CD4-positive, alpha-beta memory T cell (primary cell): Measurements from ENCODE around the gene THOC2. TPM values are rescaled to one million over a fixed set of nuclear protein-coding genes. Genes with fewer than 3 reads are reported as not detected.
"Not testable (repeated sequence)": the region's sequence is repeated elsewhere in the genome, so short reads cannot be mapped to it uniquely, and the experiment has no call there.

Experiments
- CTCF ChIA-PET: fragments of 350-600 bp; sonication (Branson Sonifier 250); formaldehyde crosslinking; loops from one replicate; lab custom pipeline; 2021; ENCODE audit warnings: inconsistent platforms; ENCODE audit not compliant: partially characterized antibody; lab: Charles Lee
- POLR2A ChIA-PET: fragments of 350-600 bp; sonication (Branson Sonifier 250); formaldehyde crosslinking; loops from one replicate; lab custom pipeline; 2021; ENCODE audit not compliant: partially characterized antibody; lab: Charles Lee
- DNase-seq, 5 donors: peaks; one replicate each; pipeline versions ENCODE4 v3.0.0 to v3.0.0-alpha.2; 2020 to 2022; ENCODE audit warnings: mixed read lengths in 1 of 5
- H3K27ac ChIP-seq: one replicate; pipeline ENCODE4 v1.7.0; 2013; ENCODE audit warnings: low read depth, low read length
- H3K27me3 ChIP-seq: 2 replicates; pipeline ENCODE4 v1.7.0; 2013; ENCODE audit warnings: mild to moderate bottlenecking, low read length, moderate library complexity; ENCODE audit not compliant: insufficient read depth
- H3K36me3 ChIP-seq: 2 replicates; pipeline ENCODE4 v1.7.0; 2013; ENCODE audit warnings: mild to moderate bottlenecking, low read length, moderate library complexity; ENCODE audit not compliant: insufficient read depth
- H3K4me1 ChIP-seq: 2 replicates; pipeline ENCODE4 v1.7.0; 2013; ENCODE audit warnings: mild to moderate bottlenecking, low read length, moderate library complexity; ENCODE audit not compliant: insufficient read depth
- H3K4me3 ChIP-seq, 2 donors: one replicate each; pipeline ENCODE4 v1.7.0; 2013; ENCODE audit warnings: low read length in 2 of 2, mild to moderate bottlenecking in 1 of 2
- H3K9me3 ChIP-seq, 2 donors: one replicate each; pipeline ENCODE4 v1.7.0; 2013; ENCODE audit warnings: low read length in 2 of 2, control low read depth in 1 of 2; ENCODE audit not compliant: control insufficient read depth in 1 of 2
- H3K27ac Mint-ChIP-seq, 7 donors: one replicate each; pipeline ENCODE4 v1.8.0; 2020 to 2021; ENCODE audit warnings: mixed read lengths in 7 of 7, mild to moderate bottlenecking in 6 of 7, inconsistent platforms in 3 of 7, moderate library complexity in 3 of 7
- H3K27me3 Mint-ChIP-seq, 2 donors: one replicate each; pipeline ENCODE4 v1.8.0; 2020 to 2021; ENCODE audit warnings: mixed read lengths in 2 of 2
- H3K36me3 Mint-ChIP-seq, 2 donors: one replicate each; pipeline ENCODE4 v1.8.0; 2020 to 2021; ENCODE audit warnings: mixed read lengths in 2 of 2, inconsistent platforms in 1 of 2, mild to moderate bottlenecking in 1 of 2
- H3K4me1 Mint-ChIP-seq, 4 donors: one replicate each; pipeline ENCODE4 v1.8.0; 2020 to 2021; ENCODE audit warnings: mixed read lengths in 4 of 4, mild to moderate bottlenecking in 1 of 4
- H3K4me3 Mint-ChIP-seq, 8 donors: one replicate each; pipeline ENCODE4 v1.8.0; 2020 to 2021; ENCODE audit warnings: mixed read lengths in 8 of 8, mild to moderate bottlenecking in 7 of 8, moderate library complexity in 6 of 8, inconsistent platforms in 3 of 8
- H3K9me3 Mint-ChIP-seq, 8 donors: one replicate each; pipeline ENCODE4 v1.8.0; 2020 to 2021; ENCODE audit warnings: mixed read lengths in 8 of 8, mild to moderate bottlenecking in 5 of 8, inconsistent platforms in 3 of 8, moderate library complexity in 1 of 8
- intact Hi-C: fragments of 100-400 bp; cut with micrococcal nuclease; formaldehyde crosslinking; loops from one replicate; pipeline ENCODE4 v1.15.1; 2023
- polyA plus RNA-seq, 2 donors: library from polyadenylated mRNA; unstranded; fragments of 300-500 nt; fragmentation: Illumina TruSeq; gene quantifications; one replicate each; pipeline ENCODE4 v1.2.3, GENCODE V29; 2021
- total RNA-seq, 2 experiments: library from RNA; stranded (reverse); gene quantifications; one replicate each; pipeline ENCODE4 v1.2.3, GENCODE V29; 2021

The THOC2 gene
- total and polyA plus RNA-seq, 4 experiments from 2014 or later, result 22.0 to 104 (median 72.0) TPM

- Mint-ChIP-seq H3K36me3 (peaks cover 0 to 4% of the 10 kb centered on the region in 2 donors), H3K9me3 (peaks cover 0 to 11% (median 4%) of the 10 kb centered on the region in 8 donors), H3K4me3 (no peak overlapping the region), H3K27ac (no peak overlapping the region), H3K4me1 (no peaks in the 10 kb centered on the region), H3K27me3 (no peaks in the 10 kb centered on the region)
- ChIA-PET POLR2A (no interaction called here), CTCF (no interaction called here)
- intact Hi-C loops, result no loop called here
- no peaks in the 10 kb centered on the region for H3K27me3 ChIP-seq
- no peaks in the 10 kb centered on the region for H3K4me1 ChIP-seq
- no peaks in the 10 kb centered on the region for H3K36me3 ChIP-seq
- H3K9me3 ChIP-seq, result no peaks in the 10 kb centered on the region
- H3K27ac ChIP-seq, result no peak overlapping the region
- DNase-seq, result no peak
- no peak overlapping the region for H3K4me3 ChIP-seq
Measured at GRCh38 chrX:123581586-123581985, 151.3 kb downstream of the THOC2 start.

GRCh38 chrX:123580792-123581191 lies 152.1 kb downstream of the THOC2 start:
- intact Hi-C loops, result no loop called here
- DNase-seq, result no peak
- ChIA-PET POLR2A (no interaction called here), CTCF (no interaction called here)
- Histone ChIP-seq H3K4me1 (no peaks in the 10 kb centered on the region), H3K27me3 (no peaks in the 10 kb centered on the region), H3K36me3 (no peaks in the 10 kb centered on the region), H3K9me3 (no peaks in the 10 kb centered on the region), H3K27ac (no peak overlapping the region), H3K4me3 (no peak overlapping the region)
- Mint-ChIP-seq H3K27ac (no peak overlapping the region), H3K36me3 (peaks cover 0 to 4% of the 10 kb centered on the region in 2 donors), H3K4me3 (no peak overlapping the region), H3K9me3 (peaks cover 0 to 19% (median 7%) of the 10 kb centered on the region in 8 donors), H3K4me1 (no peaks in the 10 kb centered on the region), H3K27me3 (no peaks in the 10 kb centered on the region)

GRCh38 chrX:123574027-123574426 lies 158.8 kb downstream of the THOC2 start:
- H3K4me3 ChIP-seq, H3K27me3 ChIP-seq, H3K36me3 ChIP-seq, H3K36me3 Mint-ChIP-seq, POLR2A ChIA-PET, H3K4me1 Mint-ChIP-seq, DNase-seq, CTCF ChIA-PET, intact Hi-C loops, H3K9me3 ChIP-seq, H3K27me3 Mint-ChIP-seq, H3K4me3 Mint-ChIP-seq, H3K4me1 ChIP-seq, H3K27ac Mint-ChIP-seq, H3K27ac ChIP-seq: not testable (repeated sequence)
- peaks cover 0 to 45% (median 18%) of the 10 kb centered on the region in 8 donors for H3K9me3 Mint-ChIP-seq

GRCh38 chrX:123570011-123570590 lies 162.8 kb downstream of the THOC2 start:
- no peak overlapping the region for H3K4me3 Mint-ChIP-seq

GRCh38 chrX:123563167-123563566 lies 169.7 kb downstream of the THOC2 start:
- no peaks in the 10 kb centered on the region for H3K4me1 ChIP-seq
- no peak overlapping the region for H3K4me3 ChIP-seq
- H3K27me3 ChIP-seq, result no peaks in the 10 kb centered on the region
- H3K27ac ChIP-seq, result no peak overlapping the region
- H3K4me3 Mint-ChIP-seq, result no peak overlapping the region
- POLR2A ChIA-PET, result no interaction called here
- no peaks in the 10 kb centered on the region for H3K36me3 Mint-ChIP-seq
- no peaks in the 10 kb centered on the region for H3K9me3 ChIP-seq
- H3K9me3 Mint-ChIP-seq, result peaks cover 0 to 5% (median 0%) of the 10 kb centered on the region in 8 donors
- CTCF ChIA-PET, result no interaction called here
- DNase-seq, result no peak
- intact Hi-C loops, result no loop called here
- H3K4me1 Mint-ChIP-seq, result no peaks in the 10 kb centered on the region
- H3K27ac Mint-ChIP-seq, result peak overlapping the region in 1 of 7 donors; percentile 56
- H3K27me3 Mint-ChIP-seq, result no peaks in the 10 kb centered on the region
- no peaks in the 10 kb centered on the region for H3K36me3 ChIP-seq

More at GRCh38 chrX:123570011-123570590, 162.8 kb downstream of the THOC2 start:
- Mint-ChIP-seq H3K27ac (no peak overlapping the region), H3K27me3 (peaks cover 2 to 3% of the 10 kb centered on the region in 2 donors), H3K36me3 (no peaks in the 10 kb centered on the region), H3K9me3 (peaks cover 0 to 21% (median 12%) of the 10 kb centered on the region in 8 donors), H3K4me1 (no peaks in the 10 kb centered on the region)
- no peak overlapping the region for H3K27ac ChIP-seq
- CTCF ChIA-PET, result no interaction called here
- H3K4me3 ChIP-seq, result no peak overlapping the region
- H3K36me3 ChIP-seq, result no peaks in the 10 kb centered on the region
- intact Hi-C loops, result no loop called here
- no peaks in the 10 kb centered on the region for H3K27me3 ChIP-seq
- H3K4me1 ChIP-seq, result no peaks in the 10 kb centered on the region
- POLR2A ChIA-PET, result no interaction called here
- DNase-seq, result no peak
- H3K9me3 ChIP-seq, result no peaks in the 10 kb centered on the region

- no peak overlapping the region for H3K27ac ChIP-seq
- no peaks in the 10 kb centered on the region for H3K27me3 Mint-ChIP-seq
- no peaks in the 10 kb centered on the region for H3K4me1 ChIP-seq
- POLR2A ChIA-PET, result no interaction called here
- no peak for DNase-seq
- H3K9me3 Mint-ChIP-seq, result peaks cover 0 to 2% (median 0%) of the 10 kb centered on the region in 8 donors
- no peaks in the 10 kb centered on the region for H3K36me3 Mint-ChIP-seq
- H3K9me3 ChIP-seq, result no peaks in the 10 kb centered on the region
- H3K27ac Mint-ChIP-seq, result peak overlapping the region in 1 of 7 donors; percentile 56
- H3K4me1 Mint-ChIP-seq, result no peaks in the 10 kb centered on the region
- CTCF ChIA-PET, result no interaction called here
- H3K36me3 ChIP-seq, result no peaks in the 10 kb centered on the region
- no peak overlapping the region for H3K4me3 ChIP-seq
- no peaks in the 10 kb centered on the region for H3K27me3 ChIP-seq
- intact Hi-C loops, result no loop called here
- no peak overlapping the region for H3K4me3 Mint-ChIP-seq
Measured at GRCh38 chrX:123562342-123563146, 170.3 kb downstream of the THOC2 start.

GRCh38 chrX:123561439-123562215 lies 171.2 kb downstream of the THOC2 start:
- H3K27me3 Mint-ChIP-seq, result no peaks in the 10 kb centered on the region
- ChIA-PET CTCF (no interaction called here), POLR2A (no interaction called here)
- H3K9me3 ChIP-seq, result no peaks in the 10 kb centered on the region
- H3K27ac Mint-ChIP-seq, result no peak overlapping the region
- peaks cover 0 to 2% (median 0%) of the 10 kb centered on the region in 8 donors for H3K9me3 Mint-ChIP-seq
- no peak for DNase-seq
- no peak overlapping the region for H3K27ac ChIP-seq
- no peaks in the 10 kb centered on the region for H3K36me3 Mint-ChIP-seq
- no peaks in the 10 kb centered on the region for H3K4me1 ChIP-seq
- H3K4me3 Mint-ChIP-seq, result no peak overlapping the region
- no peak overlapping the region for H3K4me3 ChIP-seq
- intact Hi-C loops, result no loop called here
- H3K27me3 ChIP-seq, result no peaks in the 10 kb centered on the region
- H3K4me1 Mint-ChIP-seq, result no peaks in the 10 kb centered on the region
- H3K36me3 ChIP-seq, result no peaks in the 10 kb centered on the region
